HG02759 (cell line): ENCODE measurements around the gene BICDL2.
A peak's percentile ranks its signal among the peaks of the same experiment; 100 is the strongest.

ENCODE experiments used
- ATAC-seq: cut with Tn5 transposase; IDR thresholded peaks from one replicate; pipeline ENCODE4 v1.9.1; 2021; ENCODE audit warnings: mild to moderate bottlenecking, moderate library complexity; ENCODE audit not compliant: unreplicated experiment

Gene BICDL2

DNA sequence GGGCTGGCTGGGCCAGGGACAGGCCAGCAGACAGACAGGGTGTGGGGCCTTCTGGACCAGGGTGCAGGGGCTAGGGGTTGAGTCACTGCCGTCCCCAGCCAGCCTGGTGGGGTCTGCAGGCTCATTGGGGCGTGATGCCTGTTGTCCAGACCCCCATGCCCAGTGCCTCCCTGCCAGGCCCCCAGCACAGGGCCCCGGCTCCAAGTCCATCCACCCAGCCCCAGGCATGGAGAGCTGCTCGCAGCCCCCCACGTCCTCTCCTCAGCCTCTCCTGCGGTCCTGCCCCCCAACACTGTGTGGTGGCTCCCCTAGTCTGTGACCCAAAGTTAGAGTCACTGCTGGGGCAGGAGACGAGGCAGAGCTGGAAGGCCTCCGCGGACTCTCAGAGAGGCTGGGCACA lies 49.5 kb downstream of the BICDL2 start:
- ATAC-seq: no peak

DNA sequence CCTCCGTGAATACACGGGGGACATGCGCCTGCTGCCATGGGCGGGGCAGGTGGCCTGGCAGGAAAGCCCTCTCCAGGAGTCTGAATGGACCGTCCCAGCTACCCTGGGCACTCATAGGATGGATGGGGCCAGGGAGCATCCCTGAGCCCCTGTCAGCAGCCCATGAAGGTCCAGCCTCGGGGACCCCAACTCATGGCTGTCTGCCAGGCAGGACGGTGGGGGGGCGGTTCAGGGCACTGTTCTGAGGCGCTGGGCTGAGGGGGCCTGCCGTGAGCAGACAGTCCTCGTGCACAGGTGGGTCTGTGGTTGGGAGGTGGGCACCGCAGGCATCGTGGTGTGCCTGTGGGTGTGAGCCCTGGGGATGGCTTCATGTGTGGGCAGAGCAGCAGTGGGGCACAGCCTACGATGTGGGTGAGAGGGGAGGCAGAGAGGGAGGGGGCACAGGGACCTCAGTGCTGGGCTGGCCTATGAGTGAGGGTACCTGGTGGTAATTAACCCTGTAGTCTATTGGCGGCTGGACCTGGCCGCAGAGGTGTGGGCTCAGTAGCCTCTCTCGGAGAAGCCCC lies 50.0 kb downstream of the BICDL2 start:
- ATAC-seq: no peak

DNA sequence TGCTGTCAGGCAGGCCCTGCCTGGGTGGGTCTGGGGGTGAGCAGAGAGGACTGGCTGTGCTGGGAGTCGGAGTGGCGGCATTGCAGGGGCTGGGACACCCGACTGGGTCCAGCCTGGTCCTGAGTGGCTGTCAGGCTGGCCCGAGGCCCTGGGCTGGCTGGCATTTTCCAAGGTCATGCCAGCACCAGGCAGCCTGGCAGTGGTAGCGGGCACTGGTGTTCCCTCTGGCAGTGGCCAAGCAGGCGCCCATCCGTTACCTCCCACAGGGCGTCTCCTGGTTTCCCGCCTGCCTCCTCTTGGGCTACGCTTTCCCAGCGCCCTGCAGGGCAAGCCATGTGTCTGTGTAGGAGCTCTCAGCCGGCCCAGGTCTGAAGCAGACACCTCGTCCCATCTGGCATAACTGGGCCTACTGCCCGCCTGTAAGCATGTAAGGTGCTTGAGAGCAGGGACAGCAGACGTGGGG lies 50.8 kb downstream of the BICDL2 start:
- ATAC-seq: no peak

DNA sequence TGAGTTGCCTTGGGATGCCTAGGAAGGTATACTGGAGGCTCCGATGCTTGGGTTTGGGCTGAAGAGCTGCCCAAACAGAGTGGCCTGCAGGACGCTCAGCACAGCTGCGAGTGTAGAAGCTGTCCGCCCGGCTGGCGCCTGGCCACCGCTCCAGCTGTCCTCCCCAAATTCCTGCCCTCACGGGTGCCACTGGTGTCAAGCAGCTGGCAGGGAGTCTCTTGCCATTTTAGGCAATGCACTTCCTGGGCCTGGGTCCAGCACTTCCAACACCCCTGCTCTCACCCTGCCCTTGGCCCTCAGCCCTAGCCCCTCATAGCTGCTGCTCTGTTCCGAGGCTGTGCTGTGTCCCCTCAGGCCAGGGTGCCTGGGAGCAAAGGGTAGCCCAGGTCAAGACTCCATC lies 51.3 kb downstream of the BICDL2 start:
- ATAC-seq: no peak

DNA sequence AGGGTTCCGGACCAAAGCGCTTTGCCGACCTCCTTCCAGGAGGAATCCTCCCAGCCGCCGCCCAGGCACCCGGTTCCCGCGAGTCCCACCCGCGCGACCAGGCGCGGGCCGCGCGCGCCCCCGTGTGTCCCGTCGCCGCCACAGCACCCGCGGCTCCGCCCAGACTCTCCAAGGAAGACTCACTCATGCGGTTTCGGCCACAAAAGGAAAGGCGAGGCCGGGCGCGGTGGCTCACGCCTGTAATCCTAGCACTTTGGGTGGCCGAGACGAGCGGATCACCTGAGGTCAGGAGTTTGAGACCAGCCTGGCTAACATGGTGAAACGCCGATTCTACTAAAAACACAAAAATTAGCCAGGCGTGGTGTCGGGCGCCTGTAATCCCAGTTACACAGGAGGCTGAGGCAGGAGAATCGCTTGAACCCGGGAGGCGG lies 53.0 kb downstream of the BICDL2 start:
- no peak for ATAC-seq

DNA sequence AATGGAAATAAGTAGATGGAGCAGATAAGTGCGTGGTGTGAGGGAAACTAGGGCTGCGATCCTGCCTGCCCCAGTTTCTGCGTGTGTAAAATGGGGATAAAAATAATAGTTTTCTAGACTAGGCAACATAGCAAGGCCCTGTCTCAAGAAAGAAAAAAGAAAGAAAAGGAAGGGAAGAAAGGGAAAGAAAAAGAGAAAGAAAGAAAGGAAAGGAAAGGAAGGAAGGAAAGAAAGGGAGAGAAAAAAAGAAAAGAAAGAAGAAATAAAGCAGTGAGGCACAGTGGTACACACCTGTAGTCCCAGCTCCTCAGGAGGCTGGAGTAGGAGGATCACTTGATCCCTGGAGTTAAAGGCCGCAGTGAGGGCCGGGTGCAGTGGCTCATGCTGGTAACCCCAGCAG lies 54.3 kb downstream of the BICDL2 start:
- ATAC-seq: no peak

DNA sequence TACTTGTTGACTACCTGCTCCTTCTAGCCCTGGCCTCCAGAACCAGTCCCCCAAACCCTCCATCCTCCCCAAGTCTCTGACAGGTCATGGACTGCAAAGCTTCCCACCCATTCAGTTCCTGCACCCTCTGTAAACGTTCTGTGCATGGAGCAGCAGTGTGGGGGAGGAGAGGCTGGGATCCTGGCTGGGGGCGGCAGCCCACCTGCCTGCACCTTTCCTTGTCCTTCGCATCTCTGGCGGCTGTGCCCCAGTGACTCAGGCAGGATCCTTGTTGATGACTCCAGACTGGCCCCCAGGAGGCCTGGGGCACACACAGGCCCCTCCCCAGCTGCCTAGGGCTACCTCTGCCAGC lies 54.9 kb downstream of the BICDL2 start:
- no peak for ATAC-seq

DNA sequence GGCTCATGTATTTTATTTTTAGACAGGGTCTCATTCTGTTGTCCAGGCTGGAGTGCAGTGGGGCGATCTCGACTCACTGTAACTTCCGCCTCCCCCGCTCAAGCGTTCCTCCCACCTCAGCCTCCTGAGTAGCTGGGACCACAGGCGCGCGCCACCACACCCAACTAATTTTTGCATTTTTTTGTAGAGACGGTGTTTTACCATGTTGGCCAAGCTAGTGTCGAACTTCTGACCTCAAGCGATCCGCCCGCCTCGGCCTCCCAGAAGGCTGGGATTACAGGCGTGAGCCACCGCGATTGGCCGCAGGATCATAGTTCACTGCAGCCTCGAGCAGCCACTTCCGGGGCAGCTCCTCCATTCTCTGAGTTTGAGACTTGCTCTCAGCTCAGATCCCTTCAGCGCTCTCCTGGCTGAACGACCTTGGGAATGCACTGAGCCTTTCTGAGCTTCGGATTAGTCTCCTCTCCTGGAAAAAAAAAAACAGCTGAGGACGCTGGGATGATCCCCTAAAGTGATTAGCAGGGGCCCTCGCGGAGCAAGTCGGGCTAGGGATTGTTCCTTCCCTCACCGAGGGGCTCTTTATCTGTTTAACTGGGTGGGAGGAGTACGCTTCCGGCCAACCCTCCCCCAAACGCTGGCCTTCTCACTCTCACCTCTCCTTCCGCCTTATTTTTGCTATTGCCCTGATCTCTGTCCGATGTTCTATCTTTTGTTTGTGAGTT lies 55.4 kb downstream of the BICDL2 start:
- peak; percentile 1 for ATAC-seq

DNA sequence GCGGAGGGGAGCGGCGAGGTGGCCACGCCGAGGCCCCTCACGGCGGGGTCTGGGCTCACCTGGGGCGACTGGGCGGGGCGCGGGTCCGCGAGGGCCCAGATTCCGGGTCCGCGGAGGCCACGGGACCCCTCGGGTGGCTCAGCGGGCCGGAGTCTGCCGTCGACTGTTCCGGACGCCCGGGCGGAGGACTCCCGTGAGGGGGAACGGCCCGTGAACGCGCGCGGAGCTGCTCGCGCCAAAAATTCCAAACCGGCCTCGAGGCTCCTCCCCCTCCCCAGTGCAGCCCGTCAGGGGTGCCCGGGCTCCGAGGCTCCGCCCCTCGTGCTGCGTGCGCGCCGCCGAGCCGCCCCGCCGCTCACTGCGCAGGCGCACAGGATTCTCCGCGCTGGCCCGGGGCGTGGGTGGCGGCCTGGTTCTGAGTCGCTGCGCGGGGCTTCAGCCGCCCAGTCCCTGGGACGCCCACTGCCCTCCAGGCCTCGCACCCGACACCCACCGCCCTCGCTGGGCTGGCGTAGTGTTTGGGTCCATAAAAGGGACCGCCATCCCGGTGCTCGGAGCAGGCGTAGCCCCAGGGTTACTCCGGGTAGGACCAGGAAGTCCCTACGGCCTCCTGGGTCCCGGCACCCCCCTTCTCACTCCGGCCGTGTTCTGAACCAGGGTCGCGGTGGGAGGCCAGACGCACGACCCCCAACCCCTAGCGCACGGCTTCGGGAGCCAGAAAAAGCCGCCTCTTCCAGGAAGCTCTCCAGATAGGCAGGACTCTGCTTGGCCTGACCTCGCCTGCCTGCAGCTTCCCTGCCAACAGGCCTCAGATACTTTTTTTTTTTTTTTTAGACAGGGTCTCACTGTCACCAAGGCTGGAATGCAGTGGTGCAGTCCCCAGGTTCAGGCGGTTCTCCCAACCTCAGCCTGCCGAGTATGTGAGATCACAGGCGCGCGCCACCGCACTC lies 56.2 kb downstream of the BICDL2 start, which contains the start of gene PKMYT1:
PKMYT1 (minus strand) TSS at position 220 of the 950 bp plus-strand sequence. CDS start 789 bp downstream, outside the sequence.
- ATAC-seq: peak; percentile 78

DNA sequence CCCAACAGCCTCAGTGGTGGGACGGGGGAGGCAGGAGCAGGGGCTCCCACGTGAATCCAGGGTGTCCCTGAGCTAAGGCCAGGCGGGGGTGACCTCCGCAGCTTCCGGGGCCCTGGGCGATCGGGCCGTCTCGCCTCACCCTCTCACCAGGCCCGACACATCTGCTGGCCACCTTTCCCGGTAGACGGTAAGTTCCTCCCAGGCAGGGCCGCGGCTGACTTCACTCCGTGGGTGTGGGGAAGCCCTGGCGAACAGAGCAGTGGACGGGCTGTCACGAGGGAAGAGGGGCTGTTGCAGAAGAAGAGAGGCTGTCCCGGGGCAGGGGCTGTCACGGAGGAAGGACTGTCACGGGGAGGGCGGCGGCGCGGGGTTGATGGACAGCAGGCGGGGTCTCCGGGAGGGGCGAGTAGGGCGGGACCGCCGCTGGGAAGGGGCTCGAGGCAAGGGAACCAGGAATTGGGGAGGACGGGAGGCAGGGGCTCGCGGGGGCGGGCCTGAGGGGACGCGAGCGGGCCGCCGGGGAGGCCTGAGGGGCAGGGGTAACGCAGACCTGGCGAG lies 57.0 kb downstream of the BICDL2 start:
- no peak for ATAC-seq
